AG10803 (cell line): ENCODE results near the gene PRKG2.

Experiments
- DNase-seq: peaks from one replicate; pipeline ENCODE4 v3.0.0; 2010; ENCODE audit warnings: low read depth
- H3K4me3 ChIP-seq: 2 replicates; pipeline ENCODE4 v1.5.1; 2011; ENCODE audit warnings: mild to moderate bottlenecking, low read length, control low read depth
- TF ChIP-seq, protein P1 (sequence below): conservative IDR thresholded peaks from 2 replicates; pipeline ENCODE4 v1.5.1; 2011; ENCODE audit warnings: mild to moderate bottlenecking, low read length, control low read depth, inconsistent platforms

Gene PRKG2

DNA sequence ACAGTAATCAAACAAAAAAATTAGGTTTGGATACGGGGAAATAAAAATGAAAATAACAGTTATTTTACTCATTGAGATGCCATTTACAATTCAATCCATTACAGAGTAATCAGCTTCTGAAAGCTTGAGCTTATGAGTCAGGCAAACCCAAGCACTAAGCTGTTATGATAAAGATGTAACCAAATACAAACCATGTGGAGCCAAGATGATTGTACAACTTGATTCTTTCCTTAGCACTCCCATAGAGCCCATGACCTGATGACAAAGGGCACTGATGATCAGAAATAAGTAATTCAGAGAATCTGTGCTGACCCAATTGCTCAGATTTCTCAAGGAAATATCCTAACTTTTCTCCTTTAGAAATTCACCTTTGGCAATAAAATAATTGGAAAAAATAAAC lies 40.5 kb upstream of the PRKG2 start:
- peak; percentile 82 for DNase-seq
- TF ChIP-seq, protein P1, sequence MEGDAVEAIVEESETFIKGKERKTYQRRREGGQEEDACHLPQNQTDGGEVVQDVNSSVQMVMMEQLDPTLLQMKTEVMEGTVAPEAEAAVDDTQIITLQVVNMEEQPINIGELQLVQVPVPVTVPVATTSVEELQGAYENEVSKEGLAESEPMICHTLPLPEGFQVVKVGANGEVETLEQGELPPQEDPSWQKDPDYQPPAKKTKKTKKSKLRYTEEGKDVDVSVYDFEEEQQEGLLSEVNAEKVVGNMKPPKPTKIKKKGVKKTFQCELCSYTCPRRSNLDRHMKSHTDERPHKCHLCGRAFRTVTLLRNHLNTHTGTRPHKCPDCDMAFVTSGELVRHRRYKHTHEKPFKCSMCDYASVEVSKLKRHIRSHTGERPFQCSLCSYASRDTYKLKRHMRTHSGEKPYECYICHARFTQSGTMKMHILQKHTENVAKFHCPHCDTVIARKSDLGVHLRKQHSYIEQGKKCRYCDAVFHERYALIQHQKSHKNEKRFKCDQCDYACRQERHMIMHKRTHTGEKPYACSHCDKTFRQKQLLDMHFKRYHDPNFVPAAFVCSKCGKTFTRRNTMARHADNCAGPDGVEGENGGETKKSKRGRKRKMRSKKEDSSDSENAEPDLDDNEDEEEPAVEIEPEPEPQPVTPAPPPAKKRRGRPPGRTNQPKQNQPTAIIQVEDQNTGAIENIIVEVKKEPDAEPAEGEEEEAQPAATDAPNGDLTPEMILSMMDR: no peak
- no peak overlapping the region for H3K4me3 ChIP-seq

DNA sequence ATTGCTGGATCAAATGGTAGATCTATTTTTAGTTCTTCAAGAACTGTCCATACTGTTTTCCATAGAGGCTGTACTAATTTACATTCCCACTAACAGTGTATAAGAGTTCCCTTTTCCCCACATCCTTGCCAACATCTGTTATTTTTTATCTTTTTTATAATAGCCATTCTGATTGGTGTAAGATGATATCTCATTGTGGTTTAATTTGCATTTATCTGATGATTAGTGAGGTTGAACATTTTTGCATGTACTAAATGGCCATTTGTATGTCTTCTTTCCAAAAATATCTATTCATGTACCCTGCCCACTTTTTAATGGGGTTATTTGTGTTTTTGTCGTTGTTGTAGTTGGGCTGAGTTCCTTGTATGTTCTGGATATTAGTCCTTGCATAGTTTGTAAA lies 35.4 kb upstream of the PRKG2 start:
- TF ChIP-seq, protein P1: no peak

GRCh38 chr4:81245218-81246009 lies 30.4 kb upstream of the PRKG2 start:
- no peak overlapping the region for H3K4me3 ChIP-seq
- no peak for DNase-seq
- TF ChIP-seq, protein P1: no peak

More for the DNA sequence above, 35.4 kb upstream of the PRKG2 start:
- no peak overlapping the region for H3K4me3 ChIP-seq
- no peak for DNase-seq

- TF ChIP-seq, protein P1: no peak
- DNase-seq: no peak
- no peak overlapping the region for H3K4me3 ChIP-seq
Observed at GRCh38 chr4:81237791-81238190, 22.8 kb upstream of the PRKG2 start.

DNA sequence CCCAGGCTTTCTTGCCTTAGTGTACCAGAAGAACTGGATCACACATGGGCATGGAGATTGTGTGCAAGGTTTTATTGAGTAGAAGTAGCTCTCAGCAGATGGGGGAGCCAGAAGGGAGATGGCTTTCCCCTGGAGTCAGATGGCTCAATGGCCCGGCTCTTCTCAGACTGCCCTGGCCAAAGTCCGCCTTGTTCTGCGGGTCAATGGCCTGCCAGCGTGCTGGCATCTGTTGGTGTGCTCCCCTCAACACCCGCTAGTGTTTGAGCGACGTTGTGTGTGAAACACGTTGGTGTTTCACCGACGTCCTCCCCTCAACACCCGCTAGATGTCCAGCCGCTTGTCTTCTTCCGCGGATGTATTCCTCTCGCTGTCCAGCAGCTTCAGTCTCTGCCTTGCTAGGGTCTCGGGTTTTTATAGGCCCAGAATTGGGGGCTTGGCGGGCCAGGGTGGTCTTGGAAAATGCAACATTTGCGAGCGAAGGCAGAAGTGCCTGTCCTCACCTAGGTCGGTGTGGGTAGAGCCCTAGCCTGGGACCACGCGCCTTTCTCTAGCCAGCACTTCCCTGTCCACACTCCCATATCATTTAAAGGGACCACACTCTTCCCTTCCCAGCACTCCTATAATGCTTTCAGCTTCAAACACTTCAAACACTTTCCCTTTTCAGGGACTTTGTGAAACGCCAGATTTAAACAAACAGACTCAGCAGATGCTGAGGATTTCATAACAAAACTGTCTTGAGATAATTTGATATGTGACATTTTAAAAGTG lies 21.1 kb upstream of the PRKG2 start:
- TF ChIP-seq, protein P1: no peak
- H3K4me3 ChIP-seq: no peak overlapping the region
- no peak for DNase-seq

DNA sequence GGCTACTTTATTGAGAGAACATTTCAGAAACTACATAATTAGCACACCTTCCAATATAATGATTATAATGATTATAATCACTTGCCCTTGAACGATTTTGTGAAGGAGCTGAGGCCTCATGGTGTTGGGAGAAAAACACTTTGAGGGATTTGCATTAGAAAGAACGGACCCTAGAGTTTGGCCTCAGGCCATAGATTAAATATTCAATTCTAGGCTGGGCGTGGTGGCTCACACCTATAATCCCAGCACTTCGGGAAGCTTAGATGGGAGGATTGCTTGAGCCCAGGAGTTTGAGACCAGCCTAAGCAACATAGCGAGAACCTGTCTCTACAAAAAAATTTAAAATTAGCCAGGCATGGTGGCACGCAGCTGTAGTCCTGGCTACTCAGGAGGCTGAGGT lies 12.9 kb upstream of the PRKG2 start:
- DNase-seq: no peak
- TF ChIP-seq, protein P1: no peak
- no peak overlapping the region for H3K4me3 ChIP-seq

DNA sequence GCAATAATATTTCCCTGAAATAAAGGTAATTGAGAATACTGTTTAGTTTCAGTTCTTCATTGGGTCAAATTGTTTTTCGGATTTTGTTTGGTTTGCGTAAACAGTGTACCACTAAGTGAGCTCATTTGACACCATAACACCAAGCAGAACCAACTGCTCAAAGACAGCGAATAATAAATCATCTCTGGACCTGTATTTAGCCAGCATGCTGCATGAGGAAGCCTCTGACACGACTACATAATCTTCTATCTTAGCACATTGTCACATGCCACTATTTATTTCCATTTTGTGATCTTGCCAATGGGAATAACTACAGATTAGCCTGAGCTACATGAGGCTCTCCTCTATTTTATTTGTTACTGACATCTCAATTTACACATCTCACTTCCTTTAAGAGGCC lies 12.1 kb upstream of the PRKG2 start:
- TF ChIP-seq, protein P1: no peak
- H3K4me3 ChIP-seq: no peak overlapping the region
- no peak for DNase-seq
